Measurements from ENCODE around the gene NLGN4Y.

NLGN4Y gene

DNA sequence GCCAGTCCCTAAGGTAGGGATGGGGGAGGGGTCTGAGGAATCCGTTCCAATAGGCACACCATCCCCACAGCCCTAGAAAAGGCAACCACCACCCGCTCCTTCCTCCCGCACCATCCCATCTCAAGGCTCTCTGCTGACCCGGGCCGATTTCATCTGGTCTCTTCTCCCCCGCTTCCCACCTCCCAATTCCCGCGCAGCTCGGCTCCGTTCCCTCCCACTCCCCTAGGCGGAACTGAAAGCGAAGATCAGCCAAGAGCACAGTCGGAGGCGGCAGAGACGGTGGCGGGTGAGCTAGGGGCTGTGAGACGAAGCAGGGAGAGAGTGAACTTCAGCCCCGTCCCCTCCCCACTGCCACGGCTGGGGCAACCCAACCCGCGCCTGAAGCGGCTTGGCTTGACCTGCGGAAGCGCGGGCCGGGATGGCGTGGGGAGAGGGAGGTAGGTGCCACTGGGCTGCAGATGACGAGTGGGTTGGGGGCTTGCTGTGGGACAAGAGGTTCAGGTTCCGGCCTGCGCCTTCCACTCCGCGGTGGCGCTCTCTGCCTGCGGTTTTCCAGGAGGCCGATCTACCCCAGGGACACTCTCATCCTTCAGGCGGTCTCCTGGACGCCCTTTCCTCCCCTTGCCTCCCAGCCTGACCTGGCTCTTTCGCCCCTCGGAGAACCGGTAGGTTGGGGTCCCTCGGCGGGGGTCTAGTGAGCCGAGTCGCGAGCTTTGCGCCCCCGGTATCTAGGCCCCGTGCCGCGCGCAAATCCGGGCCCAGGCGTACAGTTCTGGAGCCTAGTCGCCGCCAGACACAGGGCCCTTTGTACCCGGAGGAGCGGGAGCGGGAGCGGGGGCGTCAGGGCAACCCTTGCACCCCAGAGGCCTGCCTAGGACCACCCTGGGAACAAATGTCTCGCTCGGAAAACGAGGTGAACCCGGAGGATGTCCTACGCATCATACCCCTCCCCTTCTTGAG lies at the start of gene NLGN4Y:
Gene NLGN4Y, plus strand, starts transcription at position 258 of the 960 bp plus-strand sequence. CDS start 97,591 bp downstream, outside the sequence.
- no peaks in the 10 kb centered on the region for H3K9me3 ChIP-seq (ENCODE audit: control insufficient read depth in 2 of 2, low read length in 2 of 2)
- peak within 1 kb of the TSS in 1 of 2 donors; percentile 70 for H3K9ac ChIP-seq (ENCODE audit: low read length in 2 of 2)

DNA sequence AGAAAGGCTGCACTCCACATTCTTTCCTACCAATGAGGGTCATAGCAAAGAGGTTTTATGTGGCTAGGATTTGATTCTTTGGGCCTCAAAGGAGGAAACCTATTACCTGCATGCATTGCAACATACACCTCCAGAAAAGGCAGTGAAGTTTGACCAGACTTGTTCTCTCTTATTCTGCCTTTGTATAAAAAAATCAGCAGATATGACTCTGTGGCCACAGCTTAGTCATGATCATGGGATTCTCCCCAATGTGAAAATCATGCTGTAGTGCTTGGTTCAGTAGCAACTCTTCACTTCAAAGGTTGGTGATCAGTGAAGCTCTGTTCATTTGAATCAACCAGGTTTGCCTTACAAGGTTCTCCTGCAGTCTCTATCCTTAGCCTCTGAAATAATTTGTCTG lies 38.4 kb upstream of the NLGN4Y start:
- no peak overlapping the region for H3K27ac ChIP-seq (ENCODE audit: low read length)
- H3K9me3 ChIP-seq (ENCODE audit: control insufficient read depth in 2 of 2, low read length in 2 of 2) = no peaks in the 10 kb centered on the region
- H3K4me1 ChIP-seq (ENCODE audit: control insufficient read depth, insufficient read depth, low read length) = no peaks in the 10 kb centered on the region
- H3K4me3 ChIP-seq (ENCODE audit: low read length in 2 of 2) = no peak overlapping the region
- H3K36me3 ChIP-seq (ENCODE audit: control insufficient read depth in 2 of 2, insufficient read depth in 2 of 2, low read length in 2 of 2) = no peaks in the 10 kb centered on the region
- H3K9ac ChIP-seq (ENCODE audit: low read length in 2 of 2) = no peak overlapping the region
- H3K27me3 ChIP-seq (ENCODE audit: control insufficient read depth in 1 of 2, insufficient read depth in 2 of 2, low read length in 2 of 2) = no peaks in the 10 kb centered on the region

More for the DNA sequence above, at the start of gene NLGN4Y:
- Histone ChIP-seq H3K36me3 (ENCODE audit: control insufficient read depth in 2 of 2, insufficient read depth in 2 of 2, low read length in 2 of 2) (no peaks in the 10 kb centered on the region), H3K27me3 (ENCODE audit: control insufficient read depth in 1 of 2, insufficient read depth in 2 of 2, low read length in 2 of 2) (no peaks in the 10 kb centered on the region), H3K4me1 (ENCODE audit: control insufficient read depth, insufficient read depth, low read length) (no peaks in the 10 kb centered on the region), H3K4me3 (ENCODE audit: low read length in 2 of 2) (peak within 1 kb of the TSS in 1 of 2 donors; percentile 75), H3K27ac (ENCODE audit: low read length) (no peak within 1 kb of the TSS)

DNA sequence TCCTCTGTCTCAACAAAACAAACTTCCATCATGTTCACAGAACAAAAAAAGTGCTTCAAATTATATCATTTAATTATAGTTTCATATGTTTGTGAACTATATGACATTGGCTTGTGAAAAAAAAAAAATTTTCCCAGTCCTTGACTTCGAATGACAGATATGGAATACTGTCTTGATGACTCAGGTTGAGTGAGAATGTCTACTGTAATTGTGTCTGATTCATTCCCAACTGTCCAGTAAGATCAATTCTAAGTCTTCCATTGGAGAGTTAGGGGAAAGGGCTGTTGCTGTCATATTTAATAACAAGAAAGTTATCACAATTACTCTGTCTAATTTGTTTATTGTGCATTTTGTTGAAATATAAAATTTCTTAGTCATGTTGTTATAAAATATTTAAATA lies 34.1 kb upstream of the NLGN4Y start:
- H3K4me1 ChIP-seq (ENCODE audit: control insufficient read depth, insufficient read depth, low read length) = no peaks in the 10 kb centered on the region
- H3K4me3 ChIP-seq (ENCODE audit: low read length in 2 of 2) = no peak overlapping the region
- no peaks in the 10 kb centered on the region for H3K27me3 ChIP-seq (ENCODE audit: control insufficient read depth in 1 of 2, insufficient read depth in 2 of 2, low read length in 2 of 2)
- no peaks in the 10 kb centered on the region for H3K36me3 ChIP-seq (ENCODE audit: control insufficient read depth in 2 of 2, insufficient read depth in 2 of 2, low read length in 2 of 2)
- H3K9ac ChIP-seq (ENCODE audit: low read length in 2 of 2) = no peak overlapping the region
- no peak overlapping the region for H3K27ac ChIP-seq (ENCODE audit: low read length)
- H3K9me3 ChIP-seq (ENCODE audit: control insufficient read depth in 2 of 2, low read length in 2 of 2) = no peaks in the 10 kb centered on the region

DNA sequence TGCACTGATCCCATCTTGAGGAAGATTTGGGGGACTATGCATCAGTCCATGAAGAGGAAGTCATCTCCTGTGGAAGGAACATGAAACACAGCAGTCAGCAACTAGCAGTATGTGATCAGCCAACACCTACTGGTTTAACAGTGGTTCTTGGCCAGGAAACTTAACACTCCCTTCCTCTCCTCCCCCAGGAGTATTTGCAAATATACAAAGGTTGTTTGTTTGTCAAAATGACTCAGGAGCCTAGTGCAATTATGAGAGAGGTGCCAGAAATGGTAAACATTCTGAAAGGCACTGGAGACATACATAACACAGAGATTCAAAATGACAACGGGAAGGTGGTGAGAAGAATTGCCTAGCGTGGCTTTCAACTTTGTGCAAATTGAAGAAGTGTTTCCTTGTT lies 26.3 kb upstream of the NLGN4Y start:
- H3K4me3 ChIP-seq (ENCODE audit: low read length in 2 of 2) = no peak overlapping the region
- H3K27ac ChIP-seq (ENCODE audit: low read length) = no peak overlapping the region
- H3K9ac ChIP-seq (ENCODE audit: low read length in 2 of 2) = no peak overlapping the region
- no peaks in the 10 kb centered on the region for H3K27me3 ChIP-seq (ENCODE audit: control insufficient read depth in 1 of 2, insufficient read depth in 2 of 2, low read length in 2 of 2)
- H3K4me1 ChIP-seq (ENCODE audit: control insufficient read depth, insufficient read depth, low read length) = no peaks in the 10 kb centered on the region
- H3K36me3 ChIP-seq (ENCODE audit: control insufficient read depth in 2 of 2, insufficient read depth in 2 of 2, low read length in 2 of 2) = no peaks in the 10 kb centered on the region
- H3K9me3 ChIP-seq (ENCODE audit: control insufficient read depth in 2 of 2, low read length in 2 of 2) = no peaks in the 10 kb centered on the region

DNA sequence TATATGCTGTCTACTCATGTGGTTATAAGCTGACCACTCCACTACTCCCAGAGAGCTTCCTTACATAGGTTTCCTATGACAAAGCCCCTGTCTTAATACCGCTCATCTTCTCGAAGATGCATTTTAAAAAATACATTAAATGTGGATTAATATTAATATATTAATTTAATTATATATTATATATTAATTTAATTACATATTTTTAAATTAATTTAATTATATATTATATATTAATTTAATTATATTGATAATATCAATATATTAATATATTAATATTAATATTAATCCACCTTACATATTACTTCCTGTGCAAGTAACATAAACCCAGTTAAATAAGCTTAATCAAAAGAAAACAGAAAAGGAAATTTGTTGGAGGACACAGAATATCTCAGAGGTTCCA lies 19.7 kb upstream of the NLGN4Y start:
- Histone ChIP-seq H3K27me3 (ENCODE audit: control insufficient read depth in 1 of 2, insufficient read depth in 2 of 2, low read length in 2 of 2) (no peaks in the 10 kb centered on the region), H3K9ac (ENCODE audit: low read length in 2 of 2) (no peak overlapping the region), H3K4me3 (ENCODE audit: low read length in 2 of 2) (no peak overlapping the region), H3K36me3 (ENCODE audit: control insufficient read depth in 2 of 2, insufficient read depth in 2 of 2, low read length in 2 of 2) (no peaks in the 10 kb centered on the region), H3K4me1 (ENCODE audit: control insufficient read depth, insufficient read depth, low read length) (no peaks in the 10 kb centered on the region), H3K27ac (ENCODE audit: low read length) (no peak overlapping the region), H3K9me3 (ENCODE audit: control insufficient read depth in 2 of 2, low read length in 2 of 2) (no peaks in the 10 kb centered on the region)

DNA sequence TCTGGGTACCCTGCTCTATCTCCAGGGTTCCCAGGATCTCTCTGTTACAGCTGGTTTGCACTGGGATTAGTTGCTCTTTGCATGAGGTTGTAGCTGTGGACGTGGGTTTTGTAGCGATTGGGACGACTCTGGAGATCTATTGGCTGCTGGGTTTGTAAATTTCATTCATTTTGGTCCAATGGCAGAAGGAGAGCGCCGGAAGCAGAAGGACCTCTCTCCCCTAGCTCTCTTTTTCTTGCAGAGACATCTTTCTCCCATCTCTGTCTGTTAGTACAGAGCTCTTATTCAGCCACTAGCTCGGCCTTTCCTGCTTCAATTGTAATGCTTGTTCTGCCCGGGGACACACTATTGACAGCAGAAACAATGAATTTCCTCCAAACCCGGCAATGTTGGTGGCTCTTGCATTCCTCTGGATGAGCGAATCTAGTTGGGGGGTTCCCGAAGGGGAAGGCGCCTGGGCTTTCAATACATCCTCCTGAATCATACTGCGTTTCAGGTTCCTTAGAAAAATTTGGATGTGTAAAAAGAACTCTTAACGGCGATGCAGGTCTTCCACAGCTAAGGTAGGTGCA lies 1.9 kb upstream of the NLGN4Y start:
- Histone ChIP-seq H3K9ac (ENCODE audit: low read length in 2 of 2) (no peak overlapping the region), H3K4me3 (ENCODE audit: low read length in 2 of 2) (peak overlapping the region in 1 of 2 donors; percentile 25), H3K27ac (ENCODE audit: low read length) (no peak overlapping the region), H3K27me3 (ENCODE audit: control insufficient read depth in 1 of 2, insufficient read depth in 2 of 2, low read length in 2 of 2) (no peaks in the 10 kb centered on the region), H3K9me3 (ENCODE audit: control insufficient read depth in 2 of 2, low read length in 2 of 2) (no peaks in the 10 kb centered on the region), H3K36me3 (ENCODE audit: control insufficient read depth in 2 of 2, insufficient read depth in 2 of 2, low read length in 2 of 2) (no peaks in the 10 kb centered on the region), H3K4me1 (ENCODE audit: control insufficient read depth, insufficient read depth, low read length) (no peaks in the 10 kb centered on the region)

DNA sequence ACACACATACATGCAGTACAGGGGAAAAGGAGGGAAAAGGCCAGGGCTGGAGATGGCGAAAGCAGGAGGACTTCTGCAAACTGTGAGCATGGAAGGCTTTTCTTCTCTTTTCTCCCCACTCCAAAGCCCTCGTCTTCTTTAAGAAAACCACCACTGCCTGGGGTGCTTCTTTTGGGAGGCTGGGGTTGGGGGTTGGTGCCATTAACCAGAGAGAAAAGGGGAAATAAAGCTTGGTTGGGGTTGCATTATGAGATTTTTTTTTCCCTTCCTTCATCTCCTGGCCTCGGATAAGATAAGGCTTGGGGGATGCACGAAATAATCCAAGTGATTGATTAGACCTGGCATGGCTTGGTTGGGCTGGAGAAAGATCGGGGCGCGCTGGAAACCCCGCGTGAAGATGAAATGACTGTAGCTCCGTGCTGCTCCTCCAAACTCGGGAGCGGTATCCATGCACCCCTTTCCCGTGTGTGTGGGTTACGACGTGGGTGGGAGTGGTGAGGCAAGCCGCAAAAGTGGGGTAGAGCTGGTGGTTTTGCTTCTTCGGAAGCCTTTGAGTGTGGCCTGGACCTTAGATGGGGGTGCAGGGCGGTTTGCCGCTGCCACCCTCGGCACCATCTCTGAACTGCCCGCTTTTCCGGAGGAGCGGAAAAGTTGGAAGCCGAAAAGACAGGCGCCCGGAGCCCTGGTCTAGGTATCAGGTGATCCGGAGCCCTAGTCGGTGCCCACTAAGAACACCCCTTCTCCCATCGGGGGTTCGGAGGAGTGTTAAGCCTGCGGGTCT lies 648 bp upstream of the NLGN4Y start:
- Histone ChIP-seq H3K9ac (ENCODE audit: low read length in 2 of 2) (peak overlapping the region in 1 of 2 donors; percentile 70), H3K4me1 (ENCODE audit: control insufficient read depth, insufficient read depth, low read length) (no peaks in the 10 kb centered on the region), H3K9me3 (ENCODE audit: control insufficient read depth in 2 of 2, low read length in 2 of 2) (no peaks in the 10 kb centered on the region), H3K27me3 (ENCODE audit: control insufficient read depth in 1 of 2, insufficient read depth in 2 of 2, low read length in 2 of 2) (no peaks in the 10 kb centered on the region), H3K27ac (ENCODE audit: low read length) (no peak overlapping the region), H3K36me3 (ENCODE audit: control insufficient read depth in 2 of 2, insufficient read depth in 2 of 2, low read length in 2 of 2) (no peaks in the 10 kb centered on the region), H3K4me3 (ENCODE audit: low read length in 2 of 2) (peak overlapping the region in 1 of 2 donors; percentile 75)

DNA sequence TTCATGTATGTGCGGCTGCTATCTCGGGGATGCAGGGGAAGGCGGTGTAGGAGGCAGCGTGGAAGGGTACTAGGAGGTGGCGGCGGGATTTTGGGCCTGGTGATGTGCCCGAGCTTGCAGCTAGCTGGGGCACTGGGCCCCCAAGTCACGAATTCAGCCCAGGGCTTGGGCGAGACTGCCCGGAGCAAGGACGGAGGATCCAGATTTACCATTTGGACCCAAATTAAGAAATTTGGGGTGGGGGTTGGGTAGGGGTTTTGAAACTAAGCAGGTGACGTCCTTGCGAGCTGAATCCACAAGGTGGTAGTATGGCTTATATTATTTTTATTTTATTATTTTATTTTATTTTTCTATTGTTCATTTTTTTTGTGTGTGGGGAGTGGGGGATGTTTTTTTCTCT lies 986 bp downstream of the NLGN4Y start:
- H3K27me3 ChIP-seq (ENCODE audit: control insufficient read depth in 1 of 2, insufficient read depth in 2 of 2, low read length in 2 of 2) = no peaks in the 10 kb centered on the region
- no peak overlapping the region for H3K27ac ChIP-seq (ENCODE audit: low read length)

DNA sequence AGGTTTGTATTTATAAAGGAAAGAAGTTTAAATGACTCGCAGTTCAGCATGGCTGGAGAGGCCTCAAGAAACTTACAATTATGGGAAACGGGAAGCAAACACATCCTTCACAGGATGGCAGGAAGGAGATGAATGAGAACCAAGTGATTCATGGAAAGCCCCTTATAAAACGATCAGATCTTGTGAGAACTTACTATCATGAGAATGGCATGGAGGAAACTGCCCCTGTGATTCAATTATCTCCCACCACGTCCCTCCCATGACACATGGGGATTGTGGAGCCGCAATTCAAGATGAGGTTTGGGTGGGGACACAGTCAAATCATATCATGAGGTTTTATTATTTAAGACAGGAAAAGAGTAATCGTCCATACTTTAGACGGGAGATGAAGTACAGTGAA lies 4.0 kb downstream of the NLGN4Y start:
- Histone ChIP-seq H3K36me3 (ENCODE audit: control insufficient read depth in 2 of 2, insufficient read depth in 2 of 2, low read length in 2 of 2) (no peaks in the 10 kb centered on the region), H3K9me3 (ENCODE audit: control insufficient read depth in 2 of 2, low read length in 2 of 2) (no peaks in the 10 kb centered on the region), H3K4me3 (ENCODE audit: low read length in 2 of 2) (no peak overlapping the region), H3K9ac (ENCODE audit: low read length in 2 of 2) (no peak overlapping the region), H3K27me3 (ENCODE audit: control insufficient read depth in 1 of 2, insufficient read depth in 2 of 2, low read length in 2 of 2) (no peaks in the 10 kb centered on the region), H3K27ac (ENCODE audit: low read length) (no peak overlapping the region), H3K4me1 (ENCODE audit: control insufficient read depth, insufficient read depth, low read length) (no peaks in the 10 kb centered on the region)

More for the DNA sequence above, 986 bp downstream of the NLGN4Y start:
- Histone ChIP-seq H3K9me3 (ENCODE audit: control insufficient read depth in 2 of 2, low read length in 2 of 2) (no peaks in the 10 kb centered on the region), H3K4me3 (ENCODE audit: low read length in 2 of 2) (peak overlapping the region in 1 of 2 donors; percentile 75), H3K9ac (ENCODE audit: low read length in 2 of 2) (peak overlapping the region in 1 of 2 donors; percentile 70), H3K36me3 (ENCODE audit: control insufficient read depth in 2 of 2, insufficient read depth in 2 of 2, low read length in 2 of 2) (no peaks in the 10 kb centered on the region), H3K4me1 (ENCODE audit: control insufficient read depth, insufficient read depth, low read length) (no peaks in the 10 kb centered on the region)

DNA sequence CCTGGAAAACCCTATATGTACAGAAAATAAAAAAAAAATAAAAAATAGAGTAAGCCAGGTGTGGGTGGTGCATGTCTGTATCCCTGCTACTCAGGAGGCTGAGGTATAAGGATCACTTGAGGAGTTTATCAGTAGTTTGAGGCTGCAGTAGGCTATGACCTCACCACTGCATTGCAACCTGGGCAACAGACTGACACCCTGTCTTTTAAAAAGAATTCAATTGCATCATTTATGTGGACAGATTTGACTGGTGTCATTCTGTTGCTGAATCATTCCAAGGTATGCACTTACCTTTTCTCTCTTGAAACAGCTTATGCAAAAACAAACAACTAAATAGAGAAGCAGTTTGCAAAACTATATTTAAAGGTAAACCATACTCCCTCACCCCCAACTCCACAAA lies 12.4 kb downstream of the NLGN4Y start:
- H3K9ac ChIP-seq (ENCODE audit: low read length in 2 of 2) = no peak overlapping the region
- H3K27ac ChIP-seq (ENCODE audit: low read length) = no peak overlapping the region
- H3K9me3 ChIP-seq (ENCODE audit: control insufficient read depth in 2 of 2, low read length in 2 of 2) = no peaks in the 10 kb centered on the region
- H3K4me1 ChIP-seq (ENCODE audit: control insufficient read depth, insufficient read depth, low read length) = no peaks in the 10 kb centered on the region
- no peaks in the 10 kb centered on the region for H3K27me3 ChIP-seq (ENCODE audit: control insufficient read depth in 1 of 2, insufficient read depth in 2 of 2, low read length in 2 of 2)
- no peak overlapping the region for H3K4me3 ChIP-seq (ENCODE audit: low read length in 2 of 2)
- H3K36me3 ChIP-seq (ENCODE audit: control insufficient read depth in 2 of 2, insufficient read depth in 2 of 2, low read length in 2 of 2) = no peaks in the 10 kb centered on the region
